Adrenal gland (tissue), 5 donors: ENCODE measurements around the gene YIF1B.

Source experiments
- POLR2A ChIP-seq, 2 donors: fragments of 450-650 bp; IDR thresholded peaks; one replicate each; pipeline ENCODE4 v1.6.1; 2017; ENCODE audit warnings: antibody characterized with exemption in 2 of 2, mild to moderate bottlenecking in 2 of 2, moderate library complexity in 1 of 2
- TF ChIP-seq, protein P1 (sequence below), 6 experiments: fragments of 450-650 bp in 4 of 6; fragments of 200-600 bp in 2 of 6; sonication (generic) in 1 of 6; IDR thresholded peaks; 1 replicate in 5 of 6; 2 replicates in 1 of 6; pipeline versions ENCODE4 v1.5.1 to v1.8.0; 2016 to 2021; ENCODE audit warnings: antibody characterized with exemption in 6 of 6, mild to moderate bottlenecking in 2 of 6, moderate library complexity in 1 of 6
- donor health status: DM: no; HTN: no; CAD: no.

DNA sequence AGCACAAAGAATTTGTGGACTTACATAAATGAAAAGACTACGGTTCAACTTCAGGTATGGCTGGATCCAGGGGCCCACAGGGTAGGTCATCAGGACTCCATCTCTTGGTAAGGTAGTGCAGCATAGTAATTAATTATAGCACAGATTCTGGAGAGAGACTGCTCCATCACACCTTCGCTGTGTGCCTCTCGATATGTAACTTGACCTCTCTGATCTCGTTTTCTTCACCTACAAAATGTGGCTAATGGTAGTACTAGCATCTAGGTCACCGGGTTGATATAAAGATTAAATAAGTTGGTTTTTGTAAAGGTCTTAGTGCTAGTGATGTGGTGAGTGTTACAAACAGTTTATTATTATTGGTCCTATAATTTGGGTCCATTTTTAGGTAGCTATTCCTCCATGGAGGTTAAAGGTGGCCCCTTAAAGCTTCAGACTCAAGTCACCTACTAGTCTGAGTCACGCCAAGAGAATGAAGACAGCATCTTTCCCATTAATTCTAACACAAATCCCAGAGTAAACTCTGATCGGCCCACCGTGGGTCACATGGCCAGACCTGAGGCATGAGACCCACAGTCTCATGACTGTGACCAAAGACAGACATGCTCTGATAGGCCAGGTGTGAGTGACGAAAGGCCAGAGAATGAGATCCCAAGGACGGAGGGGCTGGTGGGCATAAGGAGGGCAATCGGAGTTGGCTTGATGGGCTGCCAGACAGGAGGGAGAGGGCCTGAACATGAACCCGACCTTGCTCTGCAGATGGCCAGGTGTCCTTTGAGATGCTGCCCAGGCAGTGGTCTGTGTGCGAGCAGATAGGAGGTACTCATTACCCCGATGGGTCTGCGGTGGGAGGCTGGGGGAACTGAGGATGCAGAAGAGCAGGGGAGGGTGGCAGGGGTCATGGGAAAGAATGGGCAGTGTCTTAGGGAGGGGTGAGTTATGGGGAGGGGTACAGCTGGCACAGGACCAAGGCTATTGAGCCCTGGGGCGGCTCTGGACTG, 40.3 kb upstream of the YIF1B start:
- TF ChIP-seq, protein P1, sequence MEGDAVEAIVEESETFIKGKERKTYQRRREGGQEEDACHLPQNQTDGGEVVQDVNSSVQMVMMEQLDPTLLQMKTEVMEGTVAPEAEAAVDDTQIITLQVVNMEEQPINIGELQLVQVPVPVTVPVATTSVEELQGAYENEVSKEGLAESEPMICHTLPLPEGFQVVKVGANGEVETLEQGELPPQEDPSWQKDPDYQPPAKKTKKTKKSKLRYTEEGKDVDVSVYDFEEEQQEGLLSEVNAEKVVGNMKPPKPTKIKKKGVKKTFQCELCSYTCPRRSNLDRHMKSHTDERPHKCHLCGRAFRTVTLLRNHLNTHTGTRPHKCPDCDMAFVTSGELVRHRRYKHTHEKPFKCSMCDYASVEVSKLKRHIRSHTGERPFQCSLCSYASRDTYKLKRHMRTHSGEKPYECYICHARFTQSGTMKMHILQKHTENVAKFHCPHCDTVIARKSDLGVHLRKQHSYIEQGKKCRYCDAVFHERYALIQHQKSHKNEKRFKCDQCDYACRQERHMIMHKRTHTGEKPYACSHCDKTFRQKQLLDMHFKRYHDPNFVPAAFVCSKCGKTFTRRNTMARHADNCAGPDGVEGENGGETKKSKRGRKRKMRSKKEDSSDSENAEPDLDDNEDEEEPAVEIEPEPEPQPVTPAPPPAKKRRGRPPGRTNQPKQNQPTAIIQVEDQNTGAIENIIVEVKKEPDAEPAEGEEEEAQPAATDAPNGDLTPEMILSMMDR (IDR thresholded peaks at IDR 0.05) = no peak
- no peak for TF ChIP-seq POLR2A (IDR thresholded peaks at IDR 0.05)
